B cell (primary cell): ENCODE results near the gene IGFL4. TPM values are rescaled to one million over a fixed set of nuclear protein-coding genes. Genes with fewer than 3 reads are reported as not detected.

ENCODE experiments used
- ATAC-seq: fragments of 200-7000 bp; cut with Tn5 transposase; one replicate; pipeline ENCODE4 v1.10.0; 2021; ENCODE audit warnings: low read depth, mild to moderate bottlenecking, moderate number of reproducible peaks, moderate library complexity
- CTCF ChIA-PET: fragments of 350-600 bp; sonication (Branson Sonifier 250); formaldehyde crosslinking; loops from one replicate; lab custom pipeline; 2021; ENCODE audit warnings: antibody characterized with exemption, inconsistent platforms; lab: Charles Lee
- POLR2A ChIA-PET: fragments of 350-600 bp; sonication (Branson Sonifier 250); formaldehyde crosslinking; loops from one replicate; lab custom pipeline; 2021; ENCODE audit warnings: antibody characterized with exemption; lab: Charles Lee
- DNase-seq: peaks from one replicate; pipeline ENCODE4 v3.0.0; 2013
- H2AFZ ChIP-seq: 2 replicates; pipeline ENCODE4 v1.6.1; 2012; ENCODE audit warnings: mild to moderate bottlenecking, low read depth, low read length; ENCODE audit not compliant: insufficient read depth, poor library complexity, severe bottlenecking
- H3K27ac ChIP-seq, 2 donors: 1 replicate in 1 of 2; 2 replicates in 1 of 2; pipeline ENCODE4 v1.5.1; 2012 to 2013; ENCODE audit warnings: low read length in 2 of 2, mild to moderate bottlenecking in 2 of 2, moderate library complexity in 1 of 2
- H3K27me3 ChIP-seq, 4 experiments: fragments of 200-600 bp in 1 of 4; sonication (generic) in 1 of 4; replicated peaks in 1 of 4; 1 replicate in 2 of 4; 2 replicates in 2 of 4; pipeline versions ENCODE4 v1.6.1 to v1.7.0; 2013 to 2016; ENCODE audit warnings: low read length in 3 of 4, mild to moderate bottlenecking in 2 of 4, mixed read lengths in 1 of 4, moderate library complexity in 1 of 4; ENCODE audit not compliant: insufficient read depth in 4 of 4, control insufficient read depth in 3 of 4; ENCODE audit errors: control extremely low read depth in 1 of 4
- H3K36me3 ChIP-seq, 2 experiments: replicated peaks in 1 of 2; 1 replicate in 1 of 2; 2 replicates in 1 of 2; pipeline versions ENCODE4 v1.6.1 to v1.7.1; 2013; ENCODE audit warnings: low read length in 1 of 2; ENCODE audit not compliant: insufficient read depth in 2 of 2, control insufficient read depth in 1 of 2; ENCODE audit errors: control extremely low read depth in 1 of 2, extremely low read depth in 1 of 2
- H3K4me1 ChIP-seq, 2 donors: fragments of 200-600 bp in 1 of 2; sonication (generic) in 1 of 2; 1 replicate in 1 of 2; 2 replicates in 1 of 2; pipeline versions ENCODE4 v1.5.1 to v1.6.1; 2013 to 2017; ENCODE audit warnings: low read length in 2 of 2; ENCODE audit not compliant: control insufficient read depth in 2 of 2, insufficient read depth in 2 of 2
- H3K4me2 ChIP-seq: replicated peaks from 2 replicates; pipeline ENCODE3; 2012; ENCODE audit warnings: mild to moderate bottlenecking, low read depth, low read length; ENCODE audit not compliant: poor library complexity, severe bottlenecking
- H3K4me3 ChIP-seq, 5 experiments: fragments of 200-600 bp in 1 of 5; sonication (generic) in 1 of 5; 1 replicate in 3 of 5; 2 replicates in 2 of 5; pipeline versions ENCODE4 v1.5.1 to v1.7.0; 2011 to 2016; ENCODE audit warnings: low read length in 4 of 5, mild to moderate bottlenecking in 4 of 5, low read depth in 2 of 5, control low read depth in 1 of 5, moderate library complexity in 1 of 5; ENCODE audit not compliant: insufficient read depth in 1 of 5; ENCODE audit errors: control extremely low read depth in 1 of 5, extremely low read depth in 1 of 5
- H3K79me2 ChIP-seq: fragments of 200-600 bp; sonication (generic); one replicate; pipeline ENCODE4 v1.6.0; 2016; ENCODE audit warnings: low read length; ENCODE audit not compliant: control insufficient read depth, insufficient read depth
- H3K9ac ChIP-seq: fragments of 200-600 bp; sonication (generic); 2 replicates; pipeline ENCODE4 v1.6.1; 2017; ENCODE audit warnings: mild to moderate bottlenecking, low read length, moderate library complexity
- H3K9me3 ChIP-seq, 3 donors: one replicate each; pipeline versions ENCODE4 v1.6.1 to v1.7.1; 2013; ENCODE audit warnings: low read length in 2 of 3; ENCODE audit not compliant: control insufficient read depth in 2 of 3, insufficient read depth in 1 of 3; ENCODE audit errors: control extremely low read depth in 1 of 3
- H4K20me1 ChIP-seq: 2 replicates; pipeline ENCODE4 v1.6.0; 2012; ENCODE audit warnings: mild to moderate bottlenecking, low read length; ENCODE audit not compliant: insufficient read depth, control insufficient read depth, poor library complexity, severe bottlenecking
- H3K27ac Mint-ChIP-seq: one replicate; pipeline ENCODE4 v1.8.0; 2021; ENCODE audit warnings: mixed read lengths
- H3K27me3 Mint-ChIP-seq: one replicate; pipeline ENCODE4 v1.8.0; 2021; ENCODE audit warnings: mixed read lengths
- H3K4me1 Mint-ChIP-seq: one replicate; pipeline ENCODE4 v1.8.0; 2021; ENCODE audit warnings: mixed read lengths
- H3K4me3 Mint-ChIP-seq: one replicate; pipeline ENCODE4 v1.8.0; 2021; ENCODE audit warnings: mixed read lengths
- H3K9me3 Mint-ChIP-seq: one replicate; pipeline ENCODE4 v1.8.0; 2022; ENCODE audit warnings: mixed read lengths; ENCODE audit not compliant: insufficient read depth
- CTCF ChIP-seq: fragments of 200-600 bp; IDR thresholded peaks from one replicate; pipeline ENCODE4 v1.8.0; 2022; ENCODE audit warnings: antibody characterized with exemption, mild to moderate bottlenecking
- EZH2 ChIP-seq: IDR thresholded peaks from 2 replicates; pipeline ENCODE4 v1.6.1; 2012; ENCODE audit warnings: borderline replicate concordance, low read depth, mild to moderate bottlenecking, moderate library complexity, low read length; ENCODE audit not compliant: insufficient read depth, poor library complexity, severe bottlenecking
- WGBS: methylation state at CpG from one replicate; pipeline ENCODE4 v1.1.5; 2013; ENCODE audit warnings: missing lambda C conversion rate; ENCODE audit not compliant: insufficient coverage; 5-methylcytosine and 5-hydroxymethylcytosine counted together
- intact Hi-C: fragments of 100-400 bp; cut with micrococcal nuclease; formaldehyde crosslinking; loops from one replicate; pipeline ENCODE4 v1.10.0; 2022
- polyA plus RNA-seq: library from polyadenylated mRNA; depleted of rRNA; stranded (reverse); fragments of >200 nt; gene quantifications from 2 replicates; pipeline ENCODE4 v1.2.3, GENCODE V29; 2012
- total RNA-seq, 2 donors: library from RNA; stranded (reverse); fragments of 120-200 nt in 1 of 2; gene quantifications; 1 replicate in 1 of 2; 2 replicates in 1 of 2; pipeline versions ENCODE4 v1.2.3 to v1.2.4, GENCODE V29; 2013 to 2022

Gene IGFL4
- total and polyA plus RNA-seq, 2 donors (not counting 1 experiment from before 2014, with no cell fraction given) = not detected

GRCh38 chr19:46017874-46018675 lies 22.7 kb downstream of the IGFL4 start:
- intact Hi-C loops = loop anchor here (2.0 to 10.0 kb wide), 3 partner anchors 155 to 1587 kb away; partner anchors contain the start of genes BICRA and SYMPK
- Mint-ChIP-seq H3K4me1 (peaks cover 18% of the 10 kb centered on the region), H3K27ac (no peak overlapping the region), H3K27me3 (peaks cover 18% of the 10 kb centered on the region), H3K4me3 (no peak overlapping the region), H3K9me3 (no peaks in the 10 kb centered on the region)
- H4K20me1 ChIP-seq = peaks cover 6% of the 10 kb centered on the region
- ChIA-PET CTCF (interaction anchor here (0.6 to 4.9 kb wide), 3 partner anchors 10 to 1780 kb away, joined by 3 to 28 read pairs (median 11); partner anchors contain the start of gene SIX5), POLR2A (no interaction called here)
- H3K27me3 ChIP-seq = peaks cover 0 to 33% (median 12%) of the 10 kb centered on the region in 4 experiments
- H3K9me3 ChIP-seq = peaks cover 0 to 18% (median 0%) of the 10 kb centered on the region in 3 donors
- 97% methylated on average over 6 of the region's 15 CpGs for WGBS
- DNase-seq = no peak
- H3K4me3 ChIP-seq = no peak overlapping the region
- no peak overlapping the region for H3K27ac ChIP-seq
- no peak overlapping the region for H3K4me2 ChIP-seq
- H3K9ac ChIP-seq = no peak overlapping the region
- peaks cover 19 to 22% of the 10 kb centered on the region in 2 donors for H3K4me1 ChIP-seq
- TF ChIP-seq EZH2 = no peak
- TF ChIP-seq CTCF = no peak
- no peak for ATAC-seq
- H3K79me2 ChIP-seq = no peaks in the 10 kb centered on the region
- H2AFZ ChIP-seq = no peak overlapping the region
- no peaks in the 10 kb centered on the region for H3K36me3 ChIP-seq

- Histone ChIP-seq H3K9me3 (peaks cover 0 to 10% (median 0%) of the 10 kb centered on the region in 3 donors), H3K4me1 (peaks cover 19 to 22% of the 10 kb centered on the region in 2 donors), H3K4me3 (no peak overlapping the region), H2AFZ (no peak overlapping the region), H4K20me1 (peaks cover 6% of the 10 kb centered on the region), H3K36me3 (no peaks in the 10 kb centered on the region), H3K79me2 (no peaks in the 10 kb centered on the region), H3K27ac (no peak overlapping the region), H3K9ac (no peak overlapping the region), H3K4me2 (peak overlapping the region; percentile 34), H3K27me3 (peaks cover 0 to 22% (median 7%) of the 10 kb centered on the region in 4 experiments)
- DNase-seq = no peak
- Mint-ChIP-seq H3K27ac (no peak overlapping the region), H3K27me3 (peaks cover 18% of the 10 kb centered on the region), H3K9me3 (no peaks in the 10 kb centered on the region), H3K4me1 (peaks cover 18% of the 10 kb centered on the region), H3K4me3 (peak overlapping the region; percentile 94)
- 70% methylated on average over 2 of the region's 7 CpGs for WGBS
- intact Hi-C loops = loop anchor here (2.0 to 10.0 kb wide), 3 partner anchors 154 to 1588 kb away; partner anchors contain the start of genes BICRA and SYMPK
- ChIA-PET CTCF (interaction anchor here (0.9 to 4.9 kb wide), 6 partner anchors 9 to 247 kb away, joined by 3 to 28 read pairs (median 4); partner anchors contain the start of gene SIX5), POLR2A (interaction anchor here (1.2 kb wide), 1 partner anchor 248 kb away, joined by 3 read pairs; the partner anchor contains the start of gene SIX5)
- TF ChIP-seq CTCF (peak; percentile 65), EZH2 (no peak)
- ATAC-seq = no peak
These were observed 23.7 kb downstream of the IGFL4 start for GRCh38 chr19:46017095-46017429.
